Thyroid gland (tissue), 4 donors: ENCODE data around the gene SNX27. TPM values are rescaled to one million over a fixed set of nuclear protein-coding genes. Genes with fewer than 3 reads are reported as not detected.

Experiments used
- DNase-seq, 2 donors: peaks; one replicate each; pipeline ENCODE4 v3.0.0-alpha.2; 2019
- H3K27ac ChIP-seq, 3 donors: fragments of 200-600 bp; sonication (generic); 1 replicate in 2 of 3; 2 replicates in 1 of 3; pipeline ENCODE4 v1.5.1; 2016 to 2019; ENCODE audit warnings: mild to moderate bottlenecking in 1 of 3, moderate library complexity in 1 of 3
- H3K27me3 ChIP-seq: fragments of 200-600 bp; sonication (generic); one replicate; pipeline ENCODE4 v1.5.1; 2019
- H3K36me3 ChIP-seq, 2 donors: fragments of 200-600 bp; sonication (generic); one replicate each; pipeline ENCODE4 v1.5.1; 2016 to 2019
- H3K4me1 ChIP-seq, 2 donors: fragments of 200-600 bp; sonication (generic); one replicate each; pipeline ENCODE4 v1.5.1; 2017 to 2019
- H3K4me3 ChIP-seq, 3 donors: fragments of 200-600 bp; sonication (generic); replicated peaks in 1 of 3; 1 replicate in 2 of 3; 2 replicates in 1 of 3; pipeline ENCODE4 v1.5.1; 2016; ENCODE audit warnings: mild to moderate bottlenecking in 1 of 3
- H3K9me3 ChIP-seq: fragments of 200-600 bp; sonication (generic); one replicate; pipeline ENCODE4 v1.5.1; 2017
- POLR2A ChIP-seq, 2 donors: fragments of 450-650 bp; IDR thresholded peaks; one replicate each; pipeline ENCODE4 v1.6.1; 2017; ENCODE audit warnings: antibody characterized with exemption in 2 of 2, mild to moderate bottlenecking in 2 of 2, moderate library complexity in 1 of 2
- WGBS, 2 donors: methylation state at CpG; one replicate each; pipeline ENCODE4 v1.1.5; 2017; 5-methylcytosine and 5-hydroxymethylcytosine counted together
- intact Hi-C: fragments of 100-400 bp; cut with DNase I; formaldehyde crosslinking; loops from one replicate; pipeline ENCODE4 v1.15.1; 2023
- total RNA-seq, 4 donors: library from RNA; depleted of rRNA; stranded (reverse); fragments of >200 nt; gene quantifications; one replicate each; pipeline ENCODE4 v1.2.3, GENCODE V29; 2016
- TF ChIP-seq, protein P1 (sequence below), 6 experiments: fragments of 200-600 bp in 3 of 6; fragments of 450-650 bp in 3 of 6; sonication (generic) in 3 of 6; IDR thresholded peaks; one replicate each; pipeline ENCODE4 v1.5.1; 2016 to 2019; ENCODE audit warnings: antibody characterized with exemption in 6 of 6, mild to moderate bottlenecking in 2 of 6, inconsistent platforms in 1 of 6, moderate library complexity in 1 of 6

Gene SNX27
- total RNA-seq, 4 donors from 2014 or later: 33.8 to 43.4 (median 37.9) TPM

DNA sequence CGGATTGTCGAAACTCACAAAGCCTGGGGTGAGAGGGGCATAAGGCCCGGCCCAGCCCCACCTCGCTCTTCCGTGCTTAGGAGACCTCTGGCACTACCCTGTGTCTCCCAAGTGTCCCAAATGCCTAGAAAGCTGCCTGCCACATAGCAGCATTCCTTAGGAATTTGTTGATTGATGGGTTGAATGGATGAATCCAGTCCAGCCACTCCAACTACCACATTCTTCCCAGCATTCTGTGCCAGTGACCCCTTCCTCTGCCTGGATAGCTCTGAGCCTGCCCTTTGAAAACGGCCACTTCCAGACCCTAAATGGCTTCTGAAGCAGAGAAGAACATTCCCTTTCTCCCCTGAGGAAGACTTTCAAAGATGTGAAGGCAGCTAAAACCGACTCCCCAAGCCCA, 93.3 kb downstream of the SNX27 start:
- Histone ChIP-seq H3K27me3 (no peaks in the 10 kb centered on the region), H3K36me3 (peaks cover 0 to 3% of the 10 kb centered on the region in 2 donors), H3K27ac (no peak overlapping the region), H3K4me3 (no peak overlapping the region), H3K4me1 (no peaks in the 10 kb centered on the region), H3K9me3 (no peaks in the 10 kb centered on the region)
- intact Hi-C loops: no loop called here
- 83 to 85% methylated on average over 7 of the region's 7 CpGs for WGBS, 2 donors
- no peak for DNase-seq
- no peak for TF ChIP-seq POLR2A (IDR thresholded peaks at IDR 0.05)
- TF ChIP-seq, protein P1, sequence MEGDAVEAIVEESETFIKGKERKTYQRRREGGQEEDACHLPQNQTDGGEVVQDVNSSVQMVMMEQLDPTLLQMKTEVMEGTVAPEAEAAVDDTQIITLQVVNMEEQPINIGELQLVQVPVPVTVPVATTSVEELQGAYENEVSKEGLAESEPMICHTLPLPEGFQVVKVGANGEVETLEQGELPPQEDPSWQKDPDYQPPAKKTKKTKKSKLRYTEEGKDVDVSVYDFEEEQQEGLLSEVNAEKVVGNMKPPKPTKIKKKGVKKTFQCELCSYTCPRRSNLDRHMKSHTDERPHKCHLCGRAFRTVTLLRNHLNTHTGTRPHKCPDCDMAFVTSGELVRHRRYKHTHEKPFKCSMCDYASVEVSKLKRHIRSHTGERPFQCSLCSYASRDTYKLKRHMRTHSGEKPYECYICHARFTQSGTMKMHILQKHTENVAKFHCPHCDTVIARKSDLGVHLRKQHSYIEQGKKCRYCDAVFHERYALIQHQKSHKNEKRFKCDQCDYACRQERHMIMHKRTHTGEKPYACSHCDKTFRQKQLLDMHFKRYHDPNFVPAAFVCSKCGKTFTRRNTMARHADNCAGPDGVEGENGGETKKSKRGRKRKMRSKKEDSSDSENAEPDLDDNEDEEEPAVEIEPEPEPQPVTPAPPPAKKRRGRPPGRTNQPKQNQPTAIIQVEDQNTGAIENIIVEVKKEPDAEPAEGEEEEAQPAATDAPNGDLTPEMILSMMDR (IDR thresholded peaks at IDR 0.05): no peak

DNA sequence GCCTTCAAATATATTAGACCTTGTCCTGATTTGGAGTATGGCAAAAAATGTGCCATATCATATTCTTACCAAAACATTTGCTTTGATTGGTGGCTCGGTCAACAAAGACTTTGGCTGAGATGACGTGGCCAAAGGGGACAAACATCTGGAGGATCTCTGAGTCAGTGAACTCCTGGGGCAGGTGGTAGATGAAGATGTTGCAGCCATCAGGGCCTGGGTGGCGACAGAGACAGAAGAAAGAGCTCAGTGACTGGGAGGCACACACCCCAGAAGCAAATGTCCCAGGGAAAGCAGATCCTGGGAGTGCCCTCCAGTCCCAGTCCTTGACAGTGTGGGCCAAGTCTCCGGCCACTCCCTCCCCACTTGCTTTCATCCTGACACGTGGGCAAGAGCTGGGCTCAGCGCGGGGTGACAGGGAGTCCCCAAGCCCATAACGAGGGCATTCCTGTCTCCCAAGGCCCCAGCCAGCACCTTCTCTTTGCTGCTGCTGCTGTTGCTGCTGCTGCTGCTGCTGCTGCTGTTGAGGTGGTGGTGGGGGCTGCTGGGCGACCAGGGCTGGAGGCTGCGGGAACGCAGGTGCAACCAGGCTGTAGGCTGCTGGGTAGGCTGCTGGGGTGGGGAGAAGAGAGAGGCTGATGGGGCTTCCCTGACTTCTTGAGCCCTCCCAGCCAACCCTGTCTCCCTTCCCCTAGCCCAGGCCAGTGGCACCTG, 94.1 kb downstream of the SNX27 start:
- Histone ChIP-seq H3K36me3 (peaks cover 0 to 3% of the 10 kb centered on the region in 2 donors), H3K27ac (no peak overlapping the region), H3K27me3 (no peaks in the 10 kb centered on the region), H3K4me1 (no peaks in the 10 kb centered on the region), H3K4me3 (no peak overlapping the region), H3K9me3 (no peaks in the 10 kb centered on the region)
- TF ChIP-seq, protein P1 (IDR thresholded peaks at IDR 0.05): no peak
- no peak for TF ChIP-seq POLR2A (IDR thresholded peaks at IDR 0.05)
- WGBS, 2 donors: 52 to 54% methylated on average over 11 of the region's 11 CpGs
- intact Hi-C loops: no loop called here
- no peak for DNase-seq

DNA sequence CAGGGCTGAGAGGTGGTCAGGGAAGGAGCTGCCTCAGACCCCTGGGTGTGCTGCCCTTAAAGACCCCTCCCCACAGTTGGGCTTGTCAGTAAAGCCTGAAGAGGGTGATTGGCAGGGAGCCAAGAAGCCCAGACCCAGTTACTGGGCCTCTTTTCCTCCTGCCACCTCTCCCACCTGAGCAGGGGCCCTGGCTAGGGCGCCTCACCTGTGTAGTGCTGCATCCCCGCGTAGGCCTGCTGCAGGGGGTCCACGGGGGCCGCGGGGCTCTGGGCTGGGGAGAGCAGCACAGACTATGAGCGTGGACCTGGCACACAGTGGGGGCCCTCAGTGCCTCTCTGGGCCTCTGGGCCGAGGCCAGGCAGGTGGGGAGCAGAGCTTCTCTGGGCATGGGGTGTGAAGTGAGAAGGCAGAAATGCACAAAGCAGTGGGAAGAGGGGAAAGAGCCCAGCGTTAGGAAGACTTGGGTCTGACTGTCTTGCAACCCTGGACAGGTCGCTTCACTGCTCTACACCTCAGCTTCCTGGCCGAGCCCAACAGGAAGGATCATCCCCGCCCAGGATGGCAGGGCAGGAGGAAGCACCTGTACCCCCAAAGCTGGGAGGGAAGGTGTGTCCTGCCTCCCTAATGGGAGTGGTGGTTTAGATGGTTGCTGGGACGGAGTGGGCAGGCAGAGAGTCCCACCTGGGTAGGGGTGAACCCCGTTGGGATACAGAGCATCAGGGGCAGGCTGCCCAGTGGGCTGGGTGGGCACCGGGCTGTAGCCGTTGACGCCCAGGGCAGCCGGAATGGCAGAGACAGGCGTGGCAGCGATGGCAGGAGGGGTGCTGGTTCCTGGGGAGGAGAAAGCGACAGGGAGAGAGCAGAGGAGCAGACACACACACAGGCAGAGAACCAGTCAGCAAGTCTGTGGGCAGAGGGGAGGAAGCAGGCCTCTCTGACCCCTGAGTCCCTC, 94.9 kb downstream of the SNX27 start:
- Histone ChIP-seq H3K27ac (no peak overlapping the region), H3K9me3 (no peaks in the 10 kb centered on the region), H3K4me3 (no peak overlapping the region), H3K27me3 (no peaks in the 10 kb centered on the region), H3K4me1 (no peaks in the 10 kb centered on the region), H3K36me3 (peaks cover 0 to 1% of the 10 kb centered on the region in 2 donors)
- intact Hi-C loops: no loop called here
- no peak for DNase-seq
- TF ChIP-seq, protein P1 (IDR thresholded peaks at IDR 0.05): no peak
- WGBS, 2 donors: 66 to 79% methylated on average over 16 to 21 of the region's 21 CpGs

DNA sequence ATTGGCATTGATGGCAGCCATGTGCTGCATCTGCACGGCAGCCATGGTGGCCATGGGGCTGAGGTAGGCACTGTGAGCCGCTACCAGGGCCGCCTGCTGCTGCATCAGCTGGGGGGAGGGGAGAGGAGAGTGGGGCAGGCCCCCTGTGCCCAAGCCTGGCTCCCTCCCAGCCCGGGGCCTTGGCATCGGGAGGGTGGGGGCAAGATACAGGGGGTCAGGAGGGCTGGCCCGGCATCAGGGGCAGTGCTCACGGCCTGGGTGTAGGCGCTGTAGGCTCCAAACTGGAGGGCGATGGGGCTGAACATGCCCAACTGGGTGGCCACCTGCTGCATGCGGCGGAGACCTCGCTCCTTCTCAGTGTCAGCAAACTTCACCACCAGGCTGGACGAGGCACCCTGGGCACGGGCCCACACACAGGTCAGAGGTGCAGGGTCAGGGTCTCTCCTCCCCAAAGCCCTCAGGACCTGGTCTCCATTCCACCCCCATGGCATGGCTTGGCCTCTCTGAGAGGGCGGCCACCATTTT, 95.8 kb downstream of the SNX27 start:
- Histone ChIP-seq H3K9me3 (no peaks in the 10 kb centered on the region), H3K27me3 (no peaks in the 10 kb centered on the region), H3K36me3 (no peaks in the 10 kb centered on the region), H3K27ac (no peak overlapping the region), H3K4me3 (no peak overlapping the region), H3K4me1 (no peaks in the 10 kb centered on the region)
- TF ChIP-seq POLR2A (IDR thresholded peaks at IDR 0.05): no peak
- TF ChIP-seq, protein P1 (IDR thresholded peaks at IDR 0.05): no peak
- 92 to 100% methylated on average over 3 of the region's 15 CpGs for WGBS, 2 donors
- intact Hi-C loops: no loop called here
- DNase-seq: no peak
